T-helper 2 cell treated with Interferon-gamma antibody and Interleukin-4, amounts not matched to agents 5 μg/mL and 100 μg/mL, for 36 hours (primary cell): Measurements from ENCODE around the gene PFKFB3.
A peak's percentile ranks its signal among the peaks of the same experiment; 100 is the strongest.

Source experiments
- DNase-seq: peaks from one replicate; pipeline ENCODE4 v3.0.0; 2021; ENCODE audit warnings: low spot score
- H3K27ac Mint-ChIP-seq: one replicate; pipeline ENCODE4 v1.8.0; 2021; ENCODE audit warnings: mild to moderate bottlenecking, mixed read lengths
- H3K27me3 Mint-ChIP-seq: one replicate; pipeline ENCODE4 v1.8.0; 2021; ENCODE audit warnings: low read depth, mixed read lengths
- H3K36me3 Mint-ChIP-seq: one replicate; pipeline ENCODE4 v1.8.0; 2021; ENCODE audit warnings: low read depth, mixed read lengths
- H3K4me1 Mint-ChIP-seq: one replicate; pipeline ENCODE4 v1.8.0; 2021; ENCODE audit warnings: low read depth, mixed read lengths
- H3K4me3 Mint-ChIP-seq: one replicate; pipeline ENCODE4 v1.8.0; 2022; ENCODE audit warnings: mild to moderate bottlenecking, moderate library complexity, mixed read lengths
- H3K9me3 Mint-ChIP-seq: one replicate; pipeline ENCODE4 v1.8.0; 2021; ENCODE audit warnings: mixed read lengths

PFKFB3 gene

GRCh38 chr10:6300106-6300783, 97.5 kb downstream of the PFKFB3 start:
- peaks cover 5% of the 10 kb centered on the region for H3K36me3 Mint-ChIP-seq
- H3K27me3 Mint-ChIP-seq = no peaks in the 10 kb centered on the region
- peak overlapping the region; percentile 77 for H3K27ac Mint-ChIP-seq
- H3K4me3 Mint-ChIP-seq = peak overlapping the region; percentile 44
- peaks cover 40% of the 10 kb centered on the region for H3K4me1 Mint-ChIP-seq
- DNase-seq = peak; percentile 33
- no peaks in the 10 kb centered on the region for H3K9me3 Mint-ChIP-seq

GRCh38 chr10:6300784-6301460, 98.2 kb downstream of the PFKFB3 start:
- Mint-ChIP-seq H3K4me1 (peaks cover 34% of the 10 kb centered on the region), H3K27ac (peak overlapping the region; percentile 77), H3K4me3 (peak overlapping the region; percentile 44), H3K36me3 (peaks cover 5% of the 10 kb centered on the region), H3K9me3 (no peaks in the 10 kb centered on the region), H3K27me3 (no peaks in the 10 kb centered on the region)
- no peak for DNase-seq

GRCh38 chr10:6301488-6302075, 98.8 kb downstream of the PFKFB3 start:
- Mint-ChIP-seq H3K36me3 (peaks cover 5% of the 10 kb centered on the region), H3K4me1 (peaks cover 30% of the 10 kb centered on the region), H3K27me3 (no peaks in the 10 kb centered on the region), H3K9me3 (no peaks in the 10 kb centered on the region), H3K27ac (no peak overlapping the region), H3K4me3 (no peak overlapping the region)
- no peak for DNase-seq
